Endothelial cell of umbilical vein (primary cell): ENCODE results near the gene ATN1.

ENCODE experiments used
- EZH2 ChIP-seq: IDR thresholded peaks from 2 replicates; pipeline ENCODE4 v1.6.1; 2012; ENCODE audit warnings: borderline replicate concordance, low read depth, mild to moderate bottlenecking, moderate library complexity, low read length, inconsistent platforms; ENCODE audit not compliant: severe bottlenecking
- POLR2A ChIP-seq: IDR thresholded peaks from 2 replicates; pipeline ENCODE4 v1.6.1; 2012; ENCODE audit warnings: low read depth, mild to moderate bottlenecking, control low read depth, low read length
- POLR2AphosphoS5 ChIP-seq: IDR thresholded peaks from 2 replicates; pipeline ENCODE4 v1.6.1; 2012; ENCODE audit warnings: low read depth, mild to moderate bottlenecking, control low read depth, low read length, moderate library complexity; ENCODE audit not compliant: insufficient read depth
- TF ChIP-seq, protein P1 (sequence below), 2 donors: IDR thresholded peaks; 1 replicate in 1 of 2; 2 replicates in 1 of 2; pipeline ENCODE4 v1.5.1; 2011; ENCODE audit warnings: low read length in 2 of 2, mild to moderate bottlenecking in 2 of 2, moderate library complexity in 2 of 2, control low read depth in 1 of 2, inconsistent platforms in 1 of 2, low read depth in 1 of 2; ENCODE audit not compliant: insufficient read depth in 1 of 2; ENCODE audit errors: extremely low read depth in 1 of 2
- TF ChIP-seq, protein P2 (sequence below): IDR thresholded peaks from 2 replicates; pipeline ENCODE4 v1.6.1; 2011; ENCODE audit not compliant: insufficient read depth, insufficient read length

DNA sequence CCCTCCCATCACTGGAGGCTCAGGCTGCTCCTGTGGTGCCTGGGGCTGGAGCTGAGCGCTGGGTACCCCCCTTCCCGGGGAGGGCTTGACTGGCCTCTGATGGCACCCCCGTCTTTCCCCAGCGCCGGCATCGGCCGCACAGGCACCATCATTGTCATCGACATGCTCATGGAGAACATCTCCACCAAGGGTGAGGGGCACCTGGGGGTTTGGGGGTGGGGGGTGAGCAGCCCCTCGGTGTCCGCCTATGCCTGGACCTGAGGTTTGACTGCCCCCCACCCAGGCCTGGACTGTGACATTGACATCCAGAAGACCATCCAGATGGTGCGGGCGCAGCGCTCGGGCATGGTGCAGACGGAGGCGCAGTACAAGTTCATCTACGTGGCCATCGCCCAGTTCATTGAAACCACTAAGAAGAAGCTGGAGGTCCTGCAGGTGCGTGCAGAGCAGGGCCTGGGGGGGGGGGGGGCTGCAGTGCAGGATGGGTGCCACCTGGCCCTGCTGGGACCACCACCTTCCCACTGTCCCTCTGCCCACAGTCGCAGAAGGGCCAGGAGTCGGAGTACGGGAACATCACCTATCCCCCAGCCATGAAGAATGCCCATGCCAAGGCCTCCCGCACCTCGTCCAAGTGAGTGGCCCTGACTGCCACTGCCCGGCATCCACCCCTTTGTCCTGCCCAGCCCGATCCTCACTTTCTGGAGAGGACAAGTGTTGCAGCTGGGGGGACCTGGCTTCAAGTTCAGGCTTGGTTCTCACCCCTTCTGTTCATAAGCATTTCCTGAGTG lies 32.2 kb downstream of the ATN1 start:
- TF ChIP-seq, protein P1, sequence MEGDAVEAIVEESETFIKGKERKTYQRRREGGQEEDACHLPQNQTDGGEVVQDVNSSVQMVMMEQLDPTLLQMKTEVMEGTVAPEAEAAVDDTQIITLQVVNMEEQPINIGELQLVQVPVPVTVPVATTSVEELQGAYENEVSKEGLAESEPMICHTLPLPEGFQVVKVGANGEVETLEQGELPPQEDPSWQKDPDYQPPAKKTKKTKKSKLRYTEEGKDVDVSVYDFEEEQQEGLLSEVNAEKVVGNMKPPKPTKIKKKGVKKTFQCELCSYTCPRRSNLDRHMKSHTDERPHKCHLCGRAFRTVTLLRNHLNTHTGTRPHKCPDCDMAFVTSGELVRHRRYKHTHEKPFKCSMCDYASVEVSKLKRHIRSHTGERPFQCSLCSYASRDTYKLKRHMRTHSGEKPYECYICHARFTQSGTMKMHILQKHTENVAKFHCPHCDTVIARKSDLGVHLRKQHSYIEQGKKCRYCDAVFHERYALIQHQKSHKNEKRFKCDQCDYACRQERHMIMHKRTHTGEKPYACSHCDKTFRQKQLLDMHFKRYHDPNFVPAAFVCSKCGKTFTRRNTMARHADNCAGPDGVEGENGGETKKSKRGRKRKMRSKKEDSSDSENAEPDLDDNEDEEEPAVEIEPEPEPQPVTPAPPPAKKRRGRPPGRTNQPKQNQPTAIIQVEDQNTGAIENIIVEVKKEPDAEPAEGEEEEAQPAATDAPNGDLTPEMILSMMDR (IDR thresholded peaks at IDR 0.05; ENCODE audit: extremely low read depth in 1 of 2, insufficient read depth in 1 of 2, low read depth in 1 of 2, low read length in 2 of 2), result no peak
- TF ChIP-seq EZH2 (no peak), POLR2A (no peak), POLR2AphosphoS5 (no peak)
- TF ChIP-seq, protein P2, sequence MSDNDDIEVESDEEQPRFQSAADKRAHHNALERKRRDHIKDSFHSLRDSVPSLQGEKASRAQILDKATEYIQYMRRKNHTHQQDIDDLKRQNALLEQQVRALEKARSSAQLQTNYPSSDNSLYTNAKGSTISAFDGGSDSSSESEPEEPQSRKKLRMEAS, result no peak
